Measurements from ENCODE around the gene CLCA2.
A peak's percentile ranks its signal among the peaks of the same experiment; 100 is the strongest.

Gene CLCA2

GRCh38 chr1:86395751-86396497, 28.0 kb upstream of the CLCA2 start, which contains the start of gene ODF2L (continued):
- TF ChIP-seq ZBTB26 (tag by site-specific recombination; optimal IDR thresholded peaks at IDR 0.05) (peak; percentile 55), GLIS2 (tag by site-specific recombination; IDR thresholded peaks at IDR 0.05) (peak; percentile 57), ZFHX2 (tag by site-specific recombination; conservative IDR thresholded peaks at IDR 0.05) (peak; percentile 82), SP2 (tag by site-specific recombination; IDR thresholded peaks at IDR 0.05) (peak; percentile 79), ZBTB11 (tag by site-specific recombination; conservative IDR thresholded peaks at IDR 0.05; ENCODE audit: low read depth) (peak; percentile 36; the same call in 1 of the 2 replicates), ZNF335 (tag by site-specific recombination; conservative IDR thresholded peaks at IDR 0.05) (peak; percentile 99), ZNF280C (tag by site-specific recombination; IDR thresholded peaks at IDR 0.05) (no peak), FEZF1 (tag by site-specific recombination; IDR thresholded peaks at IDR 0.05) (peak; percentile 42), PATZ1 (tag by site-specific recombination; IDR thresholded peaks at IDR 0.05) (peak; percentile 88), PBX3 (CRISPR knock-in tag; IDR thresholded peaks at IDR 0.05) (no peak), ZNF580 (tag by site-specific recombination; IDR thresholded peaks at IDR 0.05) (0 out of 2 replicates have a peak, but pooled peaks have one; percentile 11), KLF9 (tag by site-specific recombination; IDR thresholded peaks at IDR 0.05; ENCODE audit: low read depth) (peak; percentile 31; the same call in 1 of the 2 replicates), GLIS1 (tag by site-specific recombination; IDR thresholded peaks at IDR 0.05) (no peak), ZNF398 (tag by site-specific recombination; IDR thresholded peaks at IDR 0.05) (peak; percentile 79), KLF1 (tag by site-specific recombination; IDR thresholded peaks at IDR 0.05) (peak; percentile 20; the same call in 1 of the 2 replicates), EGR2 (tag by site-specific recombination; IDR thresholded peaks at IDR 0.05; ENCODE audit: low read depth) (peak; percentile 80), YY2 (tag by site-specific recombination; IDR thresholded peaks at IDR 0.05) (no peak), ZSCAN5A (tag by site-specific recombination; IDR thresholded peaks at IDR 0.05) (no peak), ZNF114 (tag by site-specific recombination; IDR thresholded peaks at IDR 0.05) (no peak), ZNF501 (tag by site-specific recombination; IDR thresholded peaks at IDR 0.05) (peak; percentile 66), ZNF629 (tag by site-specific recombination; IDR thresholded peaks at IDR 0.05) (peak; percentile 88)
